ENCODE data around the gene ITGB4.

DNA sequence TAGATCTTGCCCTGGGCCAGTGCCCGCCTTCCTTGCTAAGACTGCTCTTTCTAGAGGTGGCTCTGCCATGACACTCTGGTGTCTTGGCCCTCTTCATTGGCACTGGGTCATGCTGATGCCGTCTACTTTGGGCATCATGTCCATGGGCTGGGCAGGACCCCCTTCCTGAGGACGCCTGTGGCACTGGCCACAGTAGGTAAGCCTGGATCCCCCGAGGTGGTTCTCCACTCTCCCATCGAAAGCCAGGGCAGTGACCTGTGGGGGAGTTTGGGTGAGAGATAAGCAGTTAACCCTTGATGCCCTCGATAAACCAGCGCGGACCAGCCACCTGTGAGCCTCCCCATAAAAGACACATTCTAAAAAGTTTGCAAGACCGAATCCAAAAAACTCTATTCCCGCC lies 20.0 kb upstream of the ITGB4 start:
- no peak for TF ChIP-seq EZH2 (IDR thresholded peaks at IDR 0.05)
- TF ChIP-seq, protein P1, sequence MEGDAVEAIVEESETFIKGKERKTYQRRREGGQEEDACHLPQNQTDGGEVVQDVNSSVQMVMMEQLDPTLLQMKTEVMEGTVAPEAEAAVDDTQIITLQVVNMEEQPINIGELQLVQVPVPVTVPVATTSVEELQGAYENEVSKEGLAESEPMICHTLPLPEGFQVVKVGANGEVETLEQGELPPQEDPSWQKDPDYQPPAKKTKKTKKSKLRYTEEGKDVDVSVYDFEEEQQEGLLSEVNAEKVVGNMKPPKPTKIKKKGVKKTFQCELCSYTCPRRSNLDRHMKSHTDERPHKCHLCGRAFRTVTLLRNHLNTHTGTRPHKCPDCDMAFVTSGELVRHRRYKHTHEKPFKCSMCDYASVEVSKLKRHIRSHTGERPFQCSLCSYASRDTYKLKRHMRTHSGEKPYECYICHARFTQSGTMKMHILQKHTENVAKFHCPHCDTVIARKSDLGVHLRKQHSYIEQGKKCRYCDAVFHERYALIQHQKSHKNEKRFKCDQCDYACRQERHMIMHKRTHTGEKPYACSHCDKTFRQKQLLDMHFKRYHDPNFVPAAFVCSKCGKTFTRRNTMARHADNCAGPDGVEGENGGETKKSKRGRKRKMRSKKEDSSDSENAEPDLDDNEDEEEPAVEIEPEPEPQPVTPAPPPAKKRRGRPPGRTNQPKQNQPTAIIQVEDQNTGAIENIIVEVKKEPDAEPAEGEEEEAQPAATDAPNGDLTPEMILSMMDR (IDR thresholded peaks at IDR 0.05) = no peak

All from neural progenitor cell (in vitro differentiated cells).